Head of caudate nucleus (tissue), 42 donors: ENCODE measurements around the gene INSIG1.

Source experiments
- DNase-seq, 42 donors: peaks; one replicate each; pipeline versions ENCODE4 v3.0.0 to v3.0.0-alpha.2; 2020 to 2021; ENCODE audit warnings: mixed read lengths in 7 of 42
- intact Hi-C: fragments of 100-400 bp; cut with DNase I; formaldehyde crosslinking; loops from one replicate; pipeline ENCODE4 v1.15.0; 2022

Gene INSIG1

GRCh38 chr7:155296006-155296787 lies 1.5 kb upstream of the INSIG1 start:
- DNase-seq: peak in 3 of 42 donors; percentile 7 to 41 (median 10)
- intact Hi-C loops: loop anchor here (5.0 to 10.0 kb wide), 2 partner anchors 49 to 294 kb away; partner anchors contain the start of gene PAXIP1

- intact Hi-C loops: loop anchor here (5.0 to 10.0 kb wide), 2 partner anchors 48 to 295 kb away; partner anchors contain the start of gene PAXIP1
- DNase-seq: peak in 41 of 42 donors; percentile 5 to 76 (median 45)
Observed at GRCh38 chr7:155296788-155297516, 726 bp upstream of the INSIG1 start.

GRCh38 chr7:155298288-155298833 lies 683 bp downstream of the INSIG1 start:
- intact Hi-C loops: loop anchor here (5.0 to 10.0 kb wide), 2 partner anchors 46 to 296 kb away; partner anchors contain the start of gene PAXIP1
- DNase-seq: peak in 10 of 42 donors; percentile 20 to 42 (median 24)

GRCh38 chr7:155298834-155299534 lies 1.3 kb downstream of the INSIG1 start:
- intact Hi-C loops: loop anchor here (5.0 to 10.0 kb wide), 2 partner anchors 46 to 297 kb away; partner anchors contain the start of gene PAXIP1
- DNase-seq: peak; percentile 97 to 100 (median 99)

- intact Hi-C loops: loop anchor here (5.0 to 10.0 kb wide), 2 partner anchors 45 to 297 kb away; partner anchors contain the start of gene PAXIP1
- peak in 3 of 42 donors; percentile 20 to 38 (median 36) for DNase-seq
Observed at GRCh38 chr7:155299535-155300202, 2.0 kb downstream of the INSIG1 start.

GRCh38 chr7:155300641-155301452 lies 3.2 kb downstream of the INSIG1 start:
- peak in 2 of 42 donors; percentile 27 to 30 for DNase-seq
- intact Hi-C loops: no loop called here

- intact Hi-C loops: no loop called here
- DNase-seq: no peak
Observed at GRCh38 chr7:155303039-155303593, 5.4 kb downstream of the INSIG1 start.

- intact Hi-C loops: no loop called here
- no peak for DNase-seq
Observed at GRCh38 chr7:155303897-155304296, 6.2 kb downstream of the INSIG1 start.

GRCh38 chr7:155305231-155305904 lies 7.7 kb downstream of the INSIG1 start:
- DNase-seq: no peak
- intact Hi-C loops: no loop called here

GRCh38 chr7:155306673-155307470 lies 9.2 kb downstream of the INSIG1 start:
- intact Hi-C loops: no loop called here
- DNase-seq: no peak

GRCh38 chr7:155308330-155309020 lies 10.8 kb downstream of the INSIG1 start:
- intact Hi-C loops: no loop called here
- peak in 1 of 42 donors; percentile 26 for DNase-seq

- DNase-seq: no peak
- intact Hi-C loops: no loop called here
Observed at GRCh38 chr7:155309021-155309338, 11.3 kb downstream of the INSIG1 start.

- DNase-seq: no peak
- intact Hi-C loops: no loop called here
Observed at GRCh38 chr7:155310425-155311114, 12.9 kb downstream of the INSIG1 start.

- intact Hi-C loops: no loop called here
Observed at GRCh38 chr7:155311826-155312537, 14.3 kb downstream of the INSIG1 start.

More at GRCh38 chr7:155311826-155312537, 14.3 kb downstream of the INSIG1 start:
- no peak for DNase-seq
